Colonic mucosa (tissue), 4 donors: ENCODE data around the gene OOSP4A. TPM values are rescaled to one million over a fixed set of nuclear protein-coding genes. Genes with fewer than 3 reads are reported as not detected.

Source experiments
- DNase-seq: peaks from one replicate; pipeline ENCODE4 v3.0.0-alpha.2; 2020
- H3K27ac ChIP-seq: fragments of 200-600 bp; one replicate; pipeline ENCODE4 v1.8.0; 2021
- H3K27me3 ChIP-seq: fragments of 200-600 bp; one replicate; pipeline ENCODE4 v1.8.0; 2021
- H3K36me3 ChIP-seq: fragments of 200-600 bp; one replicate; pipeline ENCODE4 v1.8.0; 2021
- H3K4me1 ChIP-seq: fragments of 200-600 bp; one replicate; pipeline ENCODE4 v1.8.0; 2021; ENCODE audit warnings: mild to moderate bottlenecking
- H3K4me3 ChIP-seq: fragments of 200-600 bp; one replicate; pipeline ENCODE4 v1.8.0; 2021
- H3K9ac ChIP-seq, 2 donors: one replicate each; pipeline ENCODE4 v1.7.0; 2013; ENCODE audit warnings: control low read depth in 2 of 2, low read depth in 2 of 2, low read length in 2 of 2
- H3K9me3 ChIP-seq: fragments of 200-600 bp; one replicate; pipeline ENCODE4 v1.8.0; 2021
- CTCF ChIP-seq: fragments of 200-600 bp; IDR thresholded peaks from one replicate; pipeline ENCODE4 v1.8.0; 2022; ENCODE audit warnings: antibody characterized with exemption, mild to moderate bottlenecking
- intact Hi-C: fragments of 100-400 bp; cut with DNase I; formaldehyde crosslinking; loops from one replicate; pipeline ENCODE4 v1.14.1; 2022
- total RNA-seq, 2 donors: library from RNA; stranded (reverse); fragmentation: NEBNext Ultra II Directional in 1 of 2; extraction: Animal tissue kit (Norgen Biotek cat#: 25700) in 1 of 2; gene quantifications; one replicate each; pipeline ENCODE4 v1.2.1, GENCODE V29; 2021
- donor health status: healthy.
- donor health status: DM: no; HTN: no; CAD: no.
- donor health status: DM: no; HTN: no; CAD: no.

OOSP4A gene
- total RNA-seq, 2 donors from 2014 or later: not detected

- no peak for TF ChIP-seq CTCF
- H3K27ac ChIP-seq: no peak overlapping the region
- no peaks in the 10 kb centered on the region for H3K4me1 ChIP-seq
- no peaks in the 10 kb centered on the region for H3K27me3 ChIP-seq
- H3K9ac ChIP-seq: no peak overlapping the region
- DNase-seq: no peak
- H3K4me3 ChIP-seq: no peak overlapping the region
- no peaks in the 10 kb centered on the region for H3K36me3 ChIP-seq
- H3K9me3 ChIP-seq: no peaks in the 10 kb centered on the region
- intact Hi-C loops: no loop called here
These were observed 54.2 kb downstream of the OOSP4A start for GRCh38 chr11:60018058-60018457.

Other genes with a start within 250 kb of the OOSP4A start
- gene STX3, start 208.7 kb upstream of the OOSP4A start, total RNA-seq: 10 to 100 TPM; 45.2 to 70.9 TPM
- 10 to 100 TPM; 51.6 to 91.3 TPM for gene MRPL16, start 153.3 kb upstream of the OOSP4A start, total RNA-seq
- gene CBLIF, start 118.5 kb upstream of the OOSP4A start, total RNA-seq: under 1 TPM in 1 of 2 donors, not detected in 1; 0.48 TPM
- gene TCN1, start 97.5 kb upstream of the OOSP4A start, total RNA-seq: under 1 TPM in 1 of 2 donors, not detected in 1; 0.67 TPM
- not detected for gene OOSP3, start 85.3 kb upstream of the OOSP4A start, total RNA-seq
- gene OOSP1, start 25.6 kb upstream of the OOSP4A start, total RNA-seq: not detected
- gene OOSP4B, start 53.1 kb downstream of the OOSP4A start, total RNA-seq: not detected
- not detected for gene OOSP2, start 76.4 kb downstream of the OOSP4A start, total RNA-seq
- gene MS4A3, start 92.6 kb downstream of the OOSP4A start, total RNA-seq: not detected
- 1 to 10 TPM; 2.2 to 2.9 TPM for gene MS4A2, start 124.6 kb downstream of the OOSP4A start, total RNA-seq
- gene MS4A6A, start 219.1 kb downstream of the OOSP4A start, total RNA-seq: 10 to 100 TPM; 10.5 to 43.1 TPM